GM12878 (cell line): Measurements from ENCODE around the gene LEMD2.
A peak's percentile ranks its signal among the peaks of the same experiment; 100 is the strongest.

Experiments used
- CTCF ChIP-seq, 3 experiments: IDR thresholded peaks in 2 of 3; conservative IDR thresholded peaks in 1 of 3; 2 replicates each; pipeline ENCODE4 v1.5.1; 2011; ENCODE audit warnings: low read depth in 3 of 3, low read length in 3 of 3, mild to moderate bottlenecking in 3 of 3, control low read depth in 2 of 3, moderate library complexity in 2 of 3, inconsistent platforms in 1 of 3, mixed read lengths in 1 of 3; ENCODE audit not compliant: control insufficient read depth in 2 of 3, insufficient read depth in 1 of 3; ENCODE audit errors: extremely low read depth in 1 of 3
- EP300 ChIP-seq, 2 experiments: fragments of 150-350 bp in 1 of 2; IDR thresholded peaks; 2 replicates each; pipeline ENCODE4 v1.6.1; 2011 to 2012; ENCODE audit warnings: low read depth in 2 of 2, low read length in 2 of 2, borderline replicate concordance in 1 of 2, improper control_type of control experiment in 1 of 2, inconsistent platforms in 1 of 2; ENCODE audit not compliant: control insufficient read depth in 1 of 2
- MAX ChIP-seq: IDR thresholded peaks from 2 replicates; pipeline ENCODE4 v1.6.1; 2012; ENCODE audit warnings: low read depth, low read length, improper control_type of control experiment
- POLR2A ChIP-seq: IDR thresholded peaks from 2 replicates; pipeline ENCODE4 v1.6.1; 2011; ENCODE audit warnings: low read depth, mild to moderate bottlenecking, low read length
- RAD21 ChIP-seq: IDR thresholded peaks from 2 replicates; pipeline ENCODE4 v1.6.1; 2011; ENCODE audit warnings: mild to moderate bottlenecking, low read depth, low read length, moderate library complexity; ENCODE audit not compliant: insufficient read depth
- RCOR1 ChIP-seq: conservative IDR thresholded peaks from 2 replicates; pipeline ENCODE4 v1.6.1; 2012; ENCODE audit warnings: low read depth, low read length, improper control_type of control experiment
- SMC3 ChIP-seq: IDR thresholded peaks from 2 replicates; pipeline ENCODE4 v1.6.1; 2011; ENCODE audit warnings: low read length, improper control_type of control experiment, borderline replicate concordance

GRCh38 chr6:33826537-33826936, 37.6 kb upstream of the LEMD2 start:
- TF ChIP-seq CTCF (IDR thresholded peaks at IDR 0.05 in 2 of 3, conservative IDR thresholded peaks at IDR 0.05 in 1 of 3; ENCODE audit: control insufficient read depth in 2 of 3, extremely low read depth in 1 of 3, insufficient read depth in 1 of 3, low read depth in 3 of 3, low read length in 3 of 3) (peak in 1 of 3 experiments; percentile 14; a peak in 1 of 6 replicates), RAD21 (no peak), RCOR1 (no peak), POLR2A (no peak), EP300 (IDR thresholded peaks at IDR 0.05; ENCODE audit: borderline replicate concordance in 1 of 2, control insufficient read depth in 1 of 2, low read depth in 2 of 2, low read length in 2 of 2) (no peak), MAX (no peak), SMC3 (no peak)
